Neural progenitor cell (in vitro differentiated cells): ENCODE data around the gene SLC35F3.
A peak's percentile ranks its signal among the peaks of the same experiment; 100 is the strongest.

Experiments
- EZH2 ChIP-seq: fragments of 200-600 bp; sonication (generic); IDR thresholded peaks from 2 replicates; pipeline ENCODE4 v1.6.1; 2017; ENCODE audit warnings: antibody characterized with exemption, mild to moderate bottlenecking, moderate library complexity
- TF ChIP-seq, protein P1 (sequence below): fragments of 200-600 bp; sonication (generic); IDR thresholded peaks from 2 replicates; pipeline ENCODE4 v1.5.1; 2017; ENCODE audit warnings: antibody characterized with exemption, mild to moderate bottlenecking

DNA sequence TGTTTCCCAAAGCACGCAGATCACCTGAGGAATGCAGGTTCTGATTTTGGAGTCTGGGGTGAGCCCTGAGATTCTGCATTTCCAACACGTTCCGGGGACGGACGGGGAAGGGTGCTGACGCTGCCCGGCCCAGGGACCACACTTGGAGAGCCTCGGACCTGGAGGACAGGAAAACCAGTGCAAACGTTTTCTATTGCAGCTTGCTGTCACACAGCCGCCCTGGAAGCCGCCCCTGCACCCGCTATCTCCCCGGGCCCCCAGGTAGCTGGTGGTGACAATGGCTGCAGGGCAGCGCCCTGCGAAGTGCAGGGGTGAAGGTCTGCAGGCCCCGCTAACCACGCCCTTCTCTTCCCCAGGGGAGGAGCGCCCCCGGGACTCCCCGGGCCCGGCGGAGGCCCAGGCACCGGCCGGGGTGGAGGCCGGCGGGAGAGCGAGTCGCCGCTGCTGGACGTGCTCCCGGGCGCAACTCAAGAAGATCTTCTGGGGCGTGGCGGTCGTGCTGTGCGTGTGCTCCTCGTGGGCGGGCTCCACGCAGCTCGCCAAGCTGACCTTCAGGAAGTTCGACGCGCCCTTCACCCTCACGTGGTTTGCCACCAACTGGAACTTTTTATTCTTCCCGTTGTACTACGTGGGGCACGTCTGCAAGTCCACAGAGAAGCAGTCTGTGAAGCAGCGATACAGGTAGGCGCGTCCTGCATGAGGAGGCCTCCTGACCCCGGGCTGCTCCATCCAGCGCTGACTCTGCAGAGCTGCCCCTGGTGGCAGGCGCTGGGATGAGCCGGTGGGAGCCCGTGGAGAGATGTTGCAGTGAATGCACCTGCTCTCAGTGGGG lies 326.8 kb downstream of the SLC35F3 start:
- no peak for TF ChIP-seq EZH2
- TF ChIP-seq, protein P1, sequence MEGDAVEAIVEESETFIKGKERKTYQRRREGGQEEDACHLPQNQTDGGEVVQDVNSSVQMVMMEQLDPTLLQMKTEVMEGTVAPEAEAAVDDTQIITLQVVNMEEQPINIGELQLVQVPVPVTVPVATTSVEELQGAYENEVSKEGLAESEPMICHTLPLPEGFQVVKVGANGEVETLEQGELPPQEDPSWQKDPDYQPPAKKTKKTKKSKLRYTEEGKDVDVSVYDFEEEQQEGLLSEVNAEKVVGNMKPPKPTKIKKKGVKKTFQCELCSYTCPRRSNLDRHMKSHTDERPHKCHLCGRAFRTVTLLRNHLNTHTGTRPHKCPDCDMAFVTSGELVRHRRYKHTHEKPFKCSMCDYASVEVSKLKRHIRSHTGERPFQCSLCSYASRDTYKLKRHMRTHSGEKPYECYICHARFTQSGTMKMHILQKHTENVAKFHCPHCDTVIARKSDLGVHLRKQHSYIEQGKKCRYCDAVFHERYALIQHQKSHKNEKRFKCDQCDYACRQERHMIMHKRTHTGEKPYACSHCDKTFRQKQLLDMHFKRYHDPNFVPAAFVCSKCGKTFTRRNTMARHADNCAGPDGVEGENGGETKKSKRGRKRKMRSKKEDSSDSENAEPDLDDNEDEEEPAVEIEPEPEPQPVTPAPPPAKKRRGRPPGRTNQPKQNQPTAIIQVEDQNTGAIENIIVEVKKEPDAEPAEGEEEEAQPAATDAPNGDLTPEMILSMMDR: peak; percentile 44
